Heart left ventricle (tissue), 16 donors: ENCODE measurements around the gene CD80. TPM values are rescaled to one million over a fixed set of nuclear protein-coding genes. Genes with fewer than 3 reads are reported as not detected.
A peak's percentile ranks its signal among the peaks of the same experiment; 100 is the strongest.

ENCODE experiments used
- ATAC-seq, 4 donors: fragments of 200-7000 bp; cut with Tn5 transposase; one replicate each; pipeline ENCODE4 v1.9.1; 2020 to 2022; ENCODE audit warnings: moderate library complexity in 4 of 4, mild to moderate bottlenecking in 3 of 4, moderate number of reproducible peaks in 1 of 4
- DNase-seq, 5 donors: peaks; one replicate each; pipeline ENCODE4 v3.0.0-alpha.2; 2020
- H3K27ac ChIP-seq, 12 donors: fragments of 200-600 bp; sonication (generic) in 4 of 12; one replicate each; pipeline versions ENCODE4 v1.5.0 to v1.8.0; 2016 to 2022; ENCODE audit warnings: mild to moderate bottlenecking in 2 of 12
- H3K27me3 ChIP-seq, 9 donors: fragments of 200-600 bp; sonication (generic) in 2 of 9; one replicate each; pipeline versions ENCODE4 v1.5.1 to v1.8.0; 2016 to 2022; ENCODE audit warnings: mild to moderate bottlenecking in 3 of 9
- H3K36me3 ChIP-seq, 9 donors: fragments of 200-600 bp; sonication (generic) in 2 of 9; one replicate each; pipeline versions ENCODE4 v1.5.0 to v1.8.0; 2018 to 2022; ENCODE audit warnings: mild to moderate bottlenecking in 2 of 9
- H3K4me1 ChIP-seq, 12 donors: fragments of 200-600 bp; sonication (generic) in 4 of 12; one replicate each; pipeline versions ENCODE4 v1.5.0 to v1.8.0; 2016 to 2022; ENCODE audit warnings: mild to moderate bottlenecking in 3 of 12
- H3K4me3 ChIP-seq, 12 donors: fragments of 200-600 bp; sonication (generic) in 4 of 12; one replicate each; pipeline versions ENCODE4 v1.5.0 to v1.8.0; 2017 to 2022; ENCODE audit warnings: mild to moderate bottlenecking in 9 of 12, moderate library complexity in 4 of 12
- H3K9me3 ChIP-seq, 12 donors: fragments of 200-600 bp; sonication (generic) in 4 of 12; one replicate each; pipeline versions ENCODE4 v1.5.0 to v1.8.0; 2016 to 2022; ENCODE audit warnings: mild to moderate bottlenecking in 1 of 12
- CTCF ChIP-seq, 12 donors: fragments of 200-600 bp; sonication (generic) in 4 of 12; IDR thresholded peaks; one replicate each; pipeline versions ENCODE4 v1.5.0 to v1.8.0; 2018 to 2022; ENCODE audit warnings: antibody characterized with exemption in 12 of 12, mild to moderate bottlenecking in 5 of 12
- POLR2A ChIP-seq, 2 donors: fragments of 450-650 bp; IDR thresholded peaks; one replicate each; pipeline ENCODE4 v1.6.1; 2017; ENCODE audit warnings: antibody characterized with exemption in 2 of 2, mild to moderate bottlenecking in 2 of 2, moderate library complexity in 2 of 2
- WGBS, 4 donors: extraction: QIAGEN DNeasy Blood & Tissue Kit in 2 of 4; methylation state at CpG; one replicate each; pipeline versions ENCODE4 v1.1.5 to v1.1.7; 2013 to 2018; 5-methylcytosine and 5-hydroxymethylcytosine counted together
- intact Hi-C, 10 donors: fragments of 100-400 bp; cut with DNase I; formaldehyde crosslinking; loops; one replicate each; pipeline versions ENCODE4 v1.11.1 to v1.14.2; 2022
- polyA plus RNA-seq, 2 donors: library from polyadenylated mRNA; stranded (reverse); fragments of 200-250 nt; gene quantifications; one replicate each; pipeline ENCODE4 v1.2.3, GENCODE V29; 2013
- total RNA-seq, 9 donors: library from RNA; depleted of rRNA in 2 of 9; stranded (reverse); fragments of >200 nt in 2 of 9; fragmentation: NEBNext Ultra II Directional in 3 of 9; extraction: Animal tissue kit (Norgen Biotek cat#: 25700) in 3 of 9; gene quantifications; one replicate each; pipeline versions ENCODE4 v1.1.0 to v1.2.4, GENCODE V29; 2016 to 2023
- donor health status: ischemic (EF 13 %, LVEDD 7.1; RV severe dilation, severe dysfunction).
- donor health status: healthy with polysubstance abuse.
- donor health status: DM: no; HTN: yes; CAD: no.
- donor health status: DM: no; HTN: no; CAD: no.
- donor health status: ischemic (EF 25% LVEDD 6.9; RV normal size, moderate dysfunction).
- donor health status: ischemic (EF 25% LVEDD 5.7; RV mildly dilated, moderate dysfunction).
- donor health status: healthy.
- donor health status: DM: yes; HTN: yes; CAD: no.
- donor health status: ischemic (EF 35%, LVEDD 5.7; RV mildly dilated, moderate dysfunction).
- donor health status: nonischemic (EF 11% LVEDD 7.7; RV severe dilation, severe dysfunction).
- donor health status: DM: yes; HTN: yes; CAD: no.
- donor health status: PGD.
- donor health status: ischemic (EF 29% LVEDD 5.4; RV normal size, mild dysfunction).
- donor health status: nonischemic (EF 23%, LVEDD 6.1; RV moderate dilation, normal function).

The CD80 gene
- total and polyA plus RNA-seq, 11 donors = 0.12 to 4.4 (median 0.37) TPM; not detected in 3

- no peaks in the 10 kb centered on the region for H3K9me3 ChIP-seq
- TF ChIP-seq CTCF (IDR thresholded peaks at IDR 0.05) (no peak), POLR2A (IDR thresholded peaks at IDR 0.05) (no peak)
- H3K4me3 ChIP-seq = no peak overlapping the region
- peak in 3 of 4 donors; percentile 24 to 70 (median 51) for ATAC-seq
- WGBS, 4 donors = 78 to 89% (median 82%) methylated on average over 3 of the region's 3 CpGs
- intact Hi-C loops = loop anchor here in 5 of 10 donors (2.0 to 5.0 kb wide), 5 partner anchors 34 to 80 kb away; partner anchors contain the start of gene COX17 (in 1 of the 5)
- no peak for DNase-seq
- H3K36me3 ChIP-seq = no peaks in the 10 kb centered on the region
- peak overlapping the region in 10 of 12 donors; percentile 14 to 85 (median 46) for H3K27ac ChIP-seq
- no peaks in the 10 kb centered on the region for H3K27me3 ChIP-seq
- peaks cover 3 to 76% (median 51%) of the 10 kb centered on the region in 12 donors for H3K4me1 ChIP-seq
Measured at GRCh38 chr3:119601154-119601553, 41.7 kb upstream of the CD80 start.

GRCh38 chr3:119600732-119601131 lies 41.3 kb upstream of the CD80 start:
- peak overlapping the region in 9 of 12 donors; percentile 15 to 85 (median 54) for H3K27ac ChIP-seq
- no peaks in the 10 kb centered on the region for H3K36me3 ChIP-seq
- TF ChIP-seq POLR2A (IDR thresholded peaks at IDR 0.05) (no peak), CTCF (IDR thresholded peaks at IDR 0.05) (peak; percentile 36 to 69 (median 56))
- DNase-seq = peak; percentile 35 to 66 (median 53)
- WGBS, 4 donors = 31 to 56% (median 47%) methylated on average over 3 to 5 of the region's 5 CpGs
- H3K27me3 ChIP-seq = no peaks in the 10 kb centered on the region
- peaks cover 3 to 80% (median 55%) of the 10 kb centered on the region in 12 donors for H3K4me1 ChIP-seq
- intact Hi-C loops = loop anchor here in 5 of 10 donors (2.0 to 5.0 kb wide), 5 partner anchors 34 to 80 kb away; partner anchors contain the start of gene COX17 (in 1 of the 5)
- no peak overlapping the region for H3K4me3 ChIP-seq
- no peaks in the 10 kb centered on the region for H3K9me3 ChIP-seq
- ATAC-seq = peak; percentile 72 to 84 (median 82)

GRCh38 chr3:119599558-119600174 lies 40.3 kb upstream of the CD80 start:
- H3K9me3 ChIP-seq = no peaks in the 10 kb centered on the region
- H3K4me3 ChIP-seq = peak overlapping the region in 1 of 12 donors; percentile 15
- peaks cover 3 to 85% (median 60%) of the 10 kb centered on the region in 12 donors for H3K4me1 ChIP-seq
- intact Hi-C loops = loop anchor here in 7 of 10 donors (2.0 to 5.0 kb wide), 5 partner anchors 35 to 81 kb away; partner anchors contain the start of gene COX17 (in 3 of the 7)
- no peak for TF ChIP-seq CTCF (IDR thresholded peaks at IDR 0.05)
- TF ChIP-seq POLR2A (IDR thresholded peaks at IDR 0.05) = no peak
- no peaks in the 10 kb centered on the region for H3K36me3 ChIP-seq
- H3K27me3 ChIP-seq = no peaks in the 10 kb centered on the region
- WGBS, 4 donors = 78 to 82% (median 82%) methylated on average over 6 of the region's 6 CpGs
- ATAC-seq (no peak), DNase-seq (no peak)
- peak overlapping the region in 11 of 12 donors; percentile 48 to 85 (median 81) for H3K27ac ChIP-seq

- intact Hi-C loops = loop anchor here in 2 of 10 donors (5.0 kb wide), 2 partner anchors 39 to 79 kb away; partner anchors contain the start of gene COX17 (in 2 of the 2)
- WGBS, 4 donors = 73 to 86% (median 75%) methylated on average over 1 of the region's 1 CpG
- peak overlapping the region in 11 of 12 donors; percentile 59 to 85 (median 81) for H3K27ac ChIP-seq
- H3K4me1 ChIP-seq = peaks cover 3 to 80% (median 60%) of the 10 kb centered on the region in 12 donors
- ATAC-seq (peak in 1 of 4 donors; percentile 4), DNase-seq (no peak)
- H3K9me3 ChIP-seq = no peaks in the 10 kb centered on the region
- H3K36me3 ChIP-seq = no peaks in the 10 kb centered on the region
- H3K27me3 ChIP-seq = no peaks in the 10 kb centered on the region
- TF ChIP-seq POLR2A (IDR thresholded peaks at IDR 0.05) = no peak
- no peak for TF ChIP-seq CTCF (IDR thresholded peaks at IDR 0.05)
- peak overlapping the region in 1 of 12 donors; percentile 18 for H3K4me3 ChIP-seq
Measured at GRCh38 chr3:119598410-119599098, 39.1 kb upstream of the CD80 start.
